Suprapubic skin (tissue), 4 donors: Measurements from ENCODE around the gene GLA. TPM values are rescaled to one million over a fixed set of nuclear protein-coding genes. Genes with fewer than 3 reads are reported as not detected.

Experiments used
- DNase-seq, 2 donors: peaks; one replicate each; pipeline ENCODE4 v3.0.0-alpha.2; 2019; ENCODE audit warnings: low spot score in 2 of 2
- H3K27ac ChIP-seq: fragments of 200-600 bp; sonication (generic); one replicate; pipeline ENCODE4 v1.5.1; 2019
- H3K27me3 ChIP-seq: fragments of 200-600 bp; sonication (generic); one replicate; pipeline ENCODE4 v1.5.1; 2019
- H3K36me3 ChIP-seq: fragments of 200-600 bp; sonication (generic); one replicate; pipeline ENCODE4 v1.5.1; 2019
- H3K4me1 ChIP-seq: fragments of 200-600 bp; sonication (generic); one replicate; pipeline ENCODE4 v1.5.1; 2019
- H3K4me3 ChIP-seq: fragments of 200-600 bp; sonication (generic); one replicate; pipeline ENCODE4 v1.5.1; 2019; ENCODE audit warnings: mild to moderate bottlenecking
- H3K9me3 ChIP-seq: fragments of 200-600 bp; sonication (generic); one replicate; pipeline ENCODE4 v1.5.1; 2019
- CTCF ChIP-seq, 2 donors: fragments of 200-600 bp in 1 of 2; fragments of 450-650 bp in 1 of 2; sonication (generic) in 1 of 2; IDR thresholded peaks; one replicate each; pipeline ENCODE4 v1.5.1; 2016 to 2019; ENCODE audit warnings: antibody characterized with exemption in 2 of 2, mild to moderate bottlenecking in 1 of 2, moderate library complexity in 1 of 2
- EP300 ChIP-seq: sonication (generic); formaldehyde crosslinking; IDR thresholded peaks from one replicate; pipeline ENCODE4 v1.6.1; 2017; ENCODE audit warnings: antibody characterized with exemption
- POLR2A ChIP-seq, 2 donors: fragments of 450-650 bp; IDR thresholded peaks; one replicate each; pipeline ENCODE4 v1.6.1; 2017; ENCODE audit warnings: antibody characterized with exemption in 2 of 2, mild to moderate bottlenecking in 2 of 2, moderate library complexity in 2 of 2
- POLR2AphosphoS5 ChIP-seq, 3 donors: sonication (generic); formaldehyde crosslinking; IDR thresholded peaks; one replicate each; pipeline ENCODE4 v1.6.1; 2017; ENCODE audit warnings: antibody characterized with exemption in 3 of 3
- WGBS: methylation state at CpG from one replicate; pipeline ENCODE4 v1.1.5; 2018; 5-methylcytosine and 5-hydroxymethylcytosine counted together
- total RNA-seq, 4 donors: library from RNA; depleted of rRNA; stranded (reverse); fragments of >200 nt; gene quantifications; one replicate each; pipeline ENCODE4 v1.1.0, GENCODE V29; 2016

Gene GLA
- total RNA-seq, 4 donors from 2014 or later, result 13.8 to 19.1 (median 16.9) TPM

- TF ChIP-seq POLR2A (IDR thresholded peaks at IDR 0.05), result no peak
- no peak for TF ChIP-seq POLR2AphosphoS5 (IDR thresholded peaks at IDR 0.05)
- TF ChIP-seq CTCF (IDR thresholded peaks at IDR 0.05), result no peak
- no peak for TF ChIP-seq EP300
- peaks cover 19% of the 10 kb centered on the region for H3K36me3 ChIP-seq
- DNase-seq, result no peak
- H3K4me3 ChIP-seq, result no peak overlapping the region
- no peaks in the 10 kb centered on the region for H3K4me1 ChIP-seq
- WGBS, result 80% methylated on average over 2 of the region's 2 CpGs
- H3K27me3 ChIP-seq, result no peaks in the 10 kb centered on the region
- H3K27ac ChIP-seq, result no peak overlapping the region
- no peaks in the 10 kb centered on the region for H3K9me3 ChIP-seq
Observed at GRCh38 chrX:101442085-101442484, 34.4 kb upstream of the GLA start.

GRCh38 chrX:101430457-101431078, 22.8 kb upstream of the GLA start:
- TF ChIP-seq POLR2A (IDR thresholded peaks at IDR 0.05) (no peak), EP300 (no peak), CTCF (IDR thresholded peaks at IDR 0.05) (no peak), POLR2AphosphoS5 (IDR thresholded peaks at IDR 0.05) (no peak)
- 90% methylated on average over 2 of the region's 2 CpGs for WGBS

GRCh38 chrX:101429934-101430333, 22.2 kb upstream of the GLA start:
- WGBS, result 80% methylated on average over 1 of the region's 1 CpG
- Histone ChIP-seq H3K4me1 (no peaks in the 10 kb centered on the region), H3K9me3 (no peaks in the 10 kb centered on the region), H3K36me3 (peaks cover 5% of the 10 kb centered on the region), H3K27me3 (no peaks in the 10 kb centered on the region), H3K27ac (no peak overlapping the region), H3K4me3 (no peak overlapping the region)
- TF ChIP-seq CTCF (IDR thresholded peaks at IDR 0.05) (no peak), POLR2AphosphoS5 (IDR thresholded peaks at IDR 0.05) (no peak), POLR2A (IDR thresholded peaks at IDR 0.05) (no peak), EP300 (no peak)
- DNase-seq, result no peak

More at GRCh38 chrX:101430457-101431078, 22.8 kb upstream of the GLA start:
- Histone ChIP-seq H3K9me3 (no peaks in the 10 kb centered on the region), H3K4me1 (no peaks in the 10 kb centered on the region), H3K4me3 (no peak overlapping the region), H3K27me3 (no peaks in the 10 kb centered on the region), H3K27ac (no peak overlapping the region), H3K36me3 (peaks cover 5% of the 10 kb centered on the region)
- DNase-seq, result no peak

- H3K4me3 ChIP-seq, result no peak overlapping the region
- peaks cover 5% of the 10 kb centered on the region for H3K36me3 ChIP-seq
- no peak overlapping the region for H3K27ac ChIP-seq
- H3K9me3 ChIP-seq, result no peaks in the 10 kb centered on the region
- H3K4me1 ChIP-seq, result no peaks in the 10 kb centered on the region
- WGBS, result 92% methylated on average over 2 of the region's 2 CpGs
- no peak for DNase-seq
- TF ChIP-seq POLR2AphosphoS5 (IDR thresholded peaks at IDR 0.05) (no peak), EP300 (no peak), POLR2A (IDR thresholded peaks at IDR 0.05) (no peak)
- no peaks in the 10 kb centered on the region for H3K27me3 ChIP-seq
Observed at GRCh38 chrX:101427954-101428353, 20.2 kb upstream of the GLA start.

- H3K9me3 ChIP-seq, result no peaks in the 10 kb centered on the region
- peaks cover 18% of the 10 kb centered on the region for H3K4me1 ChIP-seq
- no peak overlapping the region for H3K27ac ChIP-seq
- WGBS, result 84% methylated on average over 2 of the region's 2 CpGs
- H3K4me3 ChIP-seq, result no peak overlapping the region
- H3K36me3 ChIP-seq, result no peaks in the 10 kb centered on the region
- TF ChIP-seq POLR2A (IDR thresholded peaks at IDR 0.05), result no peak
- TF ChIP-seq CTCF (IDR thresholded peaks at IDR 0.05), result no peak
- no peak for TF ChIP-seq POLR2AphosphoS5 (IDR thresholded peaks at IDR 0.05)
- no peak for TF ChIP-seq EP300
- no peaks in the 10 kb centered on the region for H3K27me3 ChIP-seq
- DNase-seq, result no peak
Observed at GRCh38 chrX:101419489-101419888, 11.8 kb upstream of the GLA start.
